HG02759 (cell line): ENCODE data around the gene ARL15.

Source experiments
- ATAC-seq: cut with Tn5 transposase; IDR thresholded peaks from one replicate; pipeline ENCODE4 v1.9.1; 2021; ENCODE audit warnings: mild to moderate bottlenecking, moderate library complexity; ENCODE audit not compliant: unreplicated experiment

ARL15 gene

GRCh38 chr5:53917095-53917494 is 393.3 kb downstream of the ARL15 start:
- ATAC-seq: no peak

GRCh38 chr5:53915120-53915519 is 395.3 kb downstream of the ARL15 start:
- no peak for ATAC-seq

GRCh38 chr5:53913941-53914340 is 396.4 kb downstream of the ARL15 start:
- ATAC-seq: no peak

- no peak for ATAC-seq
These were observed 401.6 kb downstream of the ARL15 start for GRCh38 chr5:53908757-53909156.

- no peak for ATAC-seq
These were observed 402.5 kb downstream of the ARL15 start for GRCh38 chr5:53907827-53908226.

- no peak for ATAC-seq
These were observed 403.6 kb downstream of the ARL15 start for GRCh38 chr5:53906736-53907135.

GRCh38 chr5:53902296-53902907 is 408.0 kb downstream of the ARL15 start:
- no peak for ATAC-seq

- no peak for ATAC-seq
These were observed 409.7 kb downstream of the ARL15 start for GRCh38 chr5:53900677-53901076.

- no peak for ATAC-seq
These were observed 415.2 kb downstream of the ARL15 start for GRCh38 chr5:53895091-53895683.

- no peak for ATAC-seq
These were observed 416.7 kb downstream of the ARL15 start for GRCh38 chr5:53893626-53894025.

GRCh38 chr5:53892224-53892623 is 418.1 kb downstream of the ARL15 start:
- no peak for ATAC-seq

- no peak for ATAC-seq
These were observed 419.2 kb downstream of the ARL15 start for GRCh38 chr5:53891159-53891558.

- ATAC-seq: no peak
These were observed 419.9 kb downstream of the ARL15 start for GRCh38 chr5:53890490-53890889.

GRCh38 chr5:53884844-53885243 is 425.5 kb downstream of the ARL15 start:
- no peak for ATAC-seq

GRCh38 chr5:53884417-53884816 is 426.0 kb downstream of the ARL15 start:
- ATAC-seq: no peak

GRCh38 chr5:53882676-53883031 is 427.7 kb downstream of the ARL15 start:
- no peak for ATAC-seq

GRCh38 chr5:53882006-53882675 is 428.2 kb downstream of the ARL15 start:
- no peak for ATAC-seq

GRCh38 chr5:53879708-53880323 is 430.6 kb downstream of the ARL15 start:
- no peak for ATAC-seq

GRCh38 chr5:53878015-53878414 is 432.4 kb downstream of the ARL15 start:
- ATAC-seq: no peak

GRCh38 chr5:53877243-53877642 is 433.1 kb downstream of the ARL15 start:
- no peak for ATAC-seq

GRCh38 chr5:53874409-53874808 is 436.0 kb downstream of the ARL15 start:
- ATAC-seq: no peak

- no peak for ATAC-seq
These were observed 437.1 kb downstream of the ARL15 start for GRCh38 chr5:53873235-53873634.
